OCI-LY1 (cell line): ENCODE data around the gene IL17RD.
A peak's percentile ranks its signal among the peaks of the same experiment; 100 is the strongest.

Source experiments
- H2AFZ ChIP-seq: fragments of 200-600 bp; sonication (generic), shearing (Covaris generic); 2 replicates; pipeline ENCODE4 v1.6.0; 2014; ENCODE audit warnings: antibody characterized with exemption, mild to moderate bottlenecking, low read length
- H3F3A ChIP-seq: fragments of 200-600 bp; sonication (generic), shearing (Covaris generic); 2 replicates; pipeline ENCODE4 v1.6.0; 2014; ENCODE audit warnings: mild to moderate bottlenecking, antibody characterized with exemption, low read length, moderate library complexity; ENCODE audit not compliant: insufficient read depth
- H3K27ac ChIP-seq: fragments of 200-600 bp; sonication (generic); 2 replicates; pipeline ENCODE4 v1.5.1; 2014; ENCODE audit warnings: low read length, mixed run types, mild to moderate bottlenecking, low read depth; ENCODE audit not compliant: poor library complexity, severe bottlenecking
- H3K27me3 ChIP-seq: fragments of 200-600 bp; sonication (generic); 2 replicates; pipeline ENCODE4 v1.6.0; 2014; ENCODE audit warnings: antibody characterized with exemption, mild to moderate bottlenecking, low read length, moderate library complexity; ENCODE audit not compliant: insufficient read depth
- H3K36me3 ChIP-seq: fragments of 200-600 bp; sonication (generic); 2 replicates; pipeline ENCODE4 v1.6.1; 2014; ENCODE audit warnings: mild to moderate bottlenecking, antibody characterized with exemption, low read length, moderate library complexity, mixed read lengths; ENCODE audit not compliant: insufficient read depth
- H3K4me1 ChIP-seq: fragments of 200-600 bp; sonication (generic); 2 replicates; pipeline ENCODE4 v1.5.1; 2014; ENCODE audit warnings: mild to moderate bottlenecking, low read length, moderate library complexity; ENCODE audit not compliant: insufficient read depth, severe bottlenecking
- H3K4me2 ChIP-seq: fragments of 200-600 bp; sonication (generic), shearing (Covaris generic); 2 replicates; pipeline ENCODE4 v1.6.1; 2014; ENCODE audit warnings: low read length
- H3K4me3 ChIP-seq: fragments of 200-600 bp; sonication (generic); 2 replicates; pipeline ENCODE4 v1.5.1; 2014; ENCODE audit warnings: low read length, low read depth, mild to moderate bottlenecking, mixed read lengths; ENCODE audit not compliant: poor library complexity, severe bottlenecking
- H3K79me2 ChIP-seq: fragments of 200-600 bp; shearing (Covaris generic); 2 replicates; pipeline ENCODE4 v1.6.1; 2016; ENCODE audit warnings: mixed run types, low read length, mixed read lengths; ENCODE audit not compliant: insufficient read depth
- H3K9ac ChIP-seq: fragments of 200-600 bp; sonication (generic), shearing (Covaris generic); 2 replicates; pipeline ENCODE4 v1.6.1; 2014; ENCODE audit warnings: mild to moderate bottlenecking, low read length, mixed read lengths
- H3K9me2 ChIP-seq: fragments of 200-600 bp; sonication (generic), shearing (Covaris generic); 2 replicates; pipeline ENCODE4 v1.6.1; 2014; ENCODE audit warnings: low read depth, mild to moderate bottlenecking, low read length, mixed read lengths
- H3K9me3 ChIP-seq: fragments of 200-600 bp; shearing (Covaris generic); 2 replicates; pipeline ENCODE4 v1.6.1; 2014; ENCODE audit warnings: low read length, mixed read lengths
- H4K20me1 ChIP-seq: fragments of 200-600 bp; sonication (generic), shearing (Covaris generic); 2 replicates; pipeline ENCODE4 v1.6.0; 2016; ENCODE audit warnings: mild to moderate bottlenecking, low read length; ENCODE audit not compliant: insufficient read depth
- EZH2 ChIP-seq: fragments of 200-600 bp; sonication (generic), shearing (Covaris generic); IDR thresholded peaks from 2 replicates; pipeline ENCODE4 v1.8.0; 2017; ENCODE audit warnings: borderline replicate concordance, mixed run types, mild to moderate bottlenecking, antibody characterized with exemption, low read length, moderate library complexity, mixed read lengths
- TF ChIP-seq, protein P1 (sequence below): fragments of 200-600 bp; sonication (generic), shearing (Covaris generic); IDR thresholded peaks from 2 replicates; pipeline ENCODE4 v1.5.1; 2017; ENCODE audit warnings: mild to moderate bottlenecking, antibody characterized with exemption, low read length, moderate library complexity, mixed read lengths

IL17RD gene

DNA sequence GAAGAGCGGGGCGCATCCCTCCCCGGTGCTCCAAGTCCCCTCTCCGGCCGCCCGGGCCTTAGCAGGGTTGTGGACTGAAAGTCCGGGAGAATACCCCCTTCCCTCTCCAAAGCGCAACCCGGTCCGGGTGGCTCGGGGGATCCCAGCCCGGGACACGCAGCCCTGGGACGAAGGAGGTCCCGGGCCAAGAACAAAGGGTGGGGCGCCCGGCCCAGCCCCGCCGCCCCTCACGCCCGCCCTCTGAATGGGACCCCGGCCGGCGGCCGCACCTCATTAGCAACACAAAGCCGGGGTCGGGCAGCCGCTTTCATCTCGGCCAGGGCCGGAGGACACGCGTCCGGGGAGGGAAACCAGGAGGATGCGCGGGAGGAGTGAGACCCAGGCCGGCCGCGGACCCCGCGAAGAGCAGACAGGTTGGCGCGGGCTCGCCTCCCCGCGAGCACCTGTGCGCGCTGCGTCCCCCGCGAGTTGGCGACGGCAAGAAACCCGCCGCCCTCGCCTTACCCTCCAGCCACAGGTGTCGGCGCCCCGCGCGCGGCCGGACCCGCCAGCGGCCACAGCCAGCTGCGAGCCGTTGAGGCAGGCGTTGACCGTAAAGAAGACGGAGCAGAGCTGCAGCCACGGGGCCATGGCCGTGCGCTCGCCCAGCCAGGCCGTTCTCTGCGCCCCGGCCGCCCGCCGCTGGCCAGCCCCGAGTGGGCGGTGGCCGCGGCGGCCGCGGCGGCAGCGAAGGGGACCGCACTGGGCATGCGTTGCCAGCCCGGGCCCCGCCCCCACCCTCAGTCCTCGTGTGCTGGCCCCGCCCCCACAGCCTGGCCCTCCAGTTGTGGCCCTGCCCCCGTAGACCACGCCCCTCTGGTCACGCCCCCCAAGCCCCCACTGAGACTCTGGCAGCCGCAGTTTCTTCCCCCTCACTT is at the start of gene IL17RD:
IL17RD (minus strand) TSS at position 697 of the 917 bp plus-strand sequence; CDS start at position 630, 67 bp downstream.
- H2AFZ ChIP-seq = no peak within 1 kb of the TSS
- no peaks in the 10 kb centered on the region for H3K9me2 ChIP-seq
- H3K4me1 ChIP-seq = peaks cover 19% of the 10 kb centered on the region
- peak within 1 kb of the TSS; percentile 88 for H3K4me2 ChIP-seq
- H3K4me3 ChIP-seq = peak within 1 kb of the TSS; percentile 67
- H3K36me3 ChIP-seq = no peaks in the 10 kb centered on the region
- H3K9me3 ChIP-seq = no peaks in the 10 kb centered on the region
- H3K79me2 ChIP-seq = no peaks in the 10 kb centered on the region
- H3F3A ChIP-seq = no peaks in the 10 kb centered on the region
- H3K27me3 ChIP-seq = no peaks in the 10 kb centered on the region; the same call in 1 of the 2 replicates
- no peak within 1 kb of the TSS for H3K27ac ChIP-seq
- H4K20me1 ChIP-seq = no peaks in the 10 kb centered on the region
- H3K9ac ChIP-seq = peak within 1 kb of the TSS; percentile 54; the same call in 1 of the 2 replicates
- no peak for TF ChIP-seq EZH2
- TF ChIP-seq, protein P1, sequence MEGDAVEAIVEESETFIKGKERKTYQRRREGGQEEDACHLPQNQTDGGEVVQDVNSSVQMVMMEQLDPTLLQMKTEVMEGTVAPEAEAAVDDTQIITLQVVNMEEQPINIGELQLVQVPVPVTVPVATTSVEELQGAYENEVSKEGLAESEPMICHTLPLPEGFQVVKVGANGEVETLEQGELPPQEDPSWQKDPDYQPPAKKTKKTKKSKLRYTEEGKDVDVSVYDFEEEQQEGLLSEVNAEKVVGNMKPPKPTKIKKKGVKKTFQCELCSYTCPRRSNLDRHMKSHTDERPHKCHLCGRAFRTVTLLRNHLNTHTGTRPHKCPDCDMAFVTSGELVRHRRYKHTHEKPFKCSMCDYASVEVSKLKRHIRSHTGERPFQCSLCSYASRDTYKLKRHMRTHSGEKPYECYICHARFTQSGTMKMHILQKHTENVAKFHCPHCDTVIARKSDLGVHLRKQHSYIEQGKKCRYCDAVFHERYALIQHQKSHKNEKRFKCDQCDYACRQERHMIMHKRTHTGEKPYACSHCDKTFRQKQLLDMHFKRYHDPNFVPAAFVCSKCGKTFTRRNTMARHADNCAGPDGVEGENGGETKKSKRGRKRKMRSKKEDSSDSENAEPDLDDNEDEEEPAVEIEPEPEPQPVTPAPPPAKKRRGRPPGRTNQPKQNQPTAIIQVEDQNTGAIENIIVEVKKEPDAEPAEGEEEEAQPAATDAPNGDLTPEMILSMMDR = no peak

DNA sequence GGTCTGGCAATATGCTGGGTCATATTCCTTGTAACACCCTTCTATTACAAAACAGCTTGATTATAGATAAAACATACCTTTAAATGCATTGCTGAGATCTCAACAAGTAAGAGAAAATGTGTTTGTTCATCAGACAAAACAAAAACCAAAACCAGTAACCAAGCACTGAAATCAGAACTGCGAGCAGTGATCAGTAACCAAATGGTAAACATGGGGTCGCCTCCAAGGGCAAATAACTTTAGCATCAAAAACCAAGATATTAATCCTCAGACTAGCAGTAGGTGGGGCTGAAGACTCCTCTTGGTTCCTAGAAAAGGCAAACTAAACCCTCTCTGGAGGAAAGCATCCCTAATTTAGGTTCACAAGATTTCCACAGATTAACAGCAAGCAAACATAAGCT is 41.3 kb upstream of the IL17RD start:
- Histone ChIP-seq H4K20me1 (no peaks in the 10 kb centered on the region), H3K4me1 (no peaks in the 10 kb centered on the region), H3K36me3 (no peaks in the 10 kb centered on the region), H3K27ac (no peak overlapping the region), H2AFZ (no peak overlapping the region), H3K9ac (no peak overlapping the region), H3K79me2 (no peaks in the 10 kb centered on the region), H3K4me2 (no peak overlapping the region), H3K9me3 (no peaks in the 10 kb centered on the region), H3F3A (no peaks in the 10 kb centered on the region), H3K4me3 (no peak overlapping the region), H3K9me2 (no peaks in the 10 kb centered on the region), H3K27me3 (no peaks in the 10 kb centered on the region)
- TF ChIP-seq EZH2 = no peak

DNA sequence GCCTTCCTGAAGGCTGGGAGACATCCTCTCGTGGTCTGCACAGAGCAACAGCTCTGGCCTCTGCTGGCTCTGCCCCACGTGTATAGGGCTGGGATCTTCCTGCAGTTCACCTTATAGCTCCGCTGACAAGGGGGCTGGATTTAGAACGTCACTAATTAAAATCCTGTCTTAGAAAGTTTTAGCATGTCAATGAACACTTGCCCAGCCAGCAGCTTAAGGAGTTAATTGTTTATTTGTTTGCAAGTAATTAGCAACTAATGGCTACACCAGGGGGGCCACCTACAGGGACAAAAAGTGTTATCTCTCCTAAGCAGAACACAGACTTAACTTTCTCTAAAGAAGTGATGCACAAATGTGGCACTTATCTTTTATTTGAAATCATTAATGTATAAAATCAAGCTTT is 34.7 kb upstream of the IL17RD start, which contains the start of gene HESX1:
HESX1 (minus strand) TSS at position 84 of the 403 bp plus-strand sequence; CDS start at position 24, 60 bp downstream.
- Histone ChIP-seq H3K4me1 (no peaks in the 10 kb centered on the region), H3K4me3 (no peak within 1 kb of the TSS), H3K9me2 (no peaks in the 10 kb centered on the region), H3K9me3 (no peaks in the 10 kb centered on the region), H3K4me2 (no peak within 1 kb of the TSS), H3K36me3 (no peaks in the 10 kb centered on the region), H3F3A (no peaks in the 10 kb centered on the region), H2AFZ (no peak within 1 kb of the TSS), H3K79me2 (no peaks in the 10 kb centered on the region), H3K9ac (no peak within 1 kb of the TSS), H3K27me3 (no peaks in the 10 kb centered on the region), H3K27ac (no peak within 1 kb of the TSS), H4K20me1 (no peaks in the 10 kb centered on the region)
- TF ChIP-seq EZH2 = no peak
- TF ChIP-seq, protein P1 = no peak
